ENCODE measurements around the gene IRF2. TPM values are rescaled to one million over a fixed set of nuclear protein-coding genes. Genes with fewer than 3 reads are reported as not detected.
A peak's percentile ranks its signal among the peaks of the same experiment; 100 is the strongest.

Gene IRF2
- total RNA-seq, 3 donors from 2014 or later: 39.3 to 59.8 (median 53.5) TPM

- ATAC-seq: no peak
- peaks cover 28% of the 10 kb centered on the region for H3K4me1 ChIP-seq (ENCODE audit: low read depth)
- no peaks in the 10 kb centered on the region for H3K36me3 ChIP-seq (ENCODE audit: low read depth)
- H3K9me3 ChIP-seq: no peaks in the 10 kb centered on the region
- intact Hi-C loops (cut with DNase I, micrococcal nuclease): no loop called here
- no peak overlapping the region for H3K4me3 ChIP-seq
- no peak for DNase-seq
- TF ChIP-seq CTCF (IDR thresholded peaks at IDR 0.05): no peak
These were observed 122.5 kb downstream of the IRF2 start for GRCh38 chr4:184351560-184352451.

- DNase-seq: no peak
- peaks cover 36% of the 10 kb centered on the region for H3K4me1 ChIP-seq (ENCODE audit: low read depth)
- no peak for TF ChIP-seq CTCF (IDR thresholded peaks at IDR 0.05)
These were observed 123.4 kb downstream of the IRF2 start for GRCh38 chr4:184350964-184351363.

GRCh38 chr4:184350213-184350817 is 124.0 kb downstream of the IRF2 start:
- no peak for TF ChIP-seq CTCF (IDR thresholded peaks at IDR 0.05)
- intact Hi-C loops (cut with DNase I, micrococcal nuclease): no loop called here
- no peak overlapping the region for H3K4me3 ChIP-seq
- DNase-seq (no peak), ATAC-seq (no peak)
- peaks cover 41% of the 10 kb centered on the region for H3K4me1 ChIP-seq (ENCODE audit: low read depth)
- H3K36me3 ChIP-seq (ENCODE audit: low read depth): no peaks in the 10 kb centered on the region
- H3K9me3 ChIP-seq: no peaks in the 10 kb centered on the region

More at GRCh38 chr4:184350964-184351363, 123.4 kb downstream of the IRF2 start:
- ATAC-seq: no peak
- intact Hi-C loops (cut with DNase I, micrococcal nuclease): no loop called here
- Histone ChIP-seq H3K4me3 (no peak overlapping the region), H3K9me3 (no peaks in the 10 kb centered on the region), H3K36me3 (ENCODE audit: low read depth) (no peaks in the 10 kb centered on the region)

GRCh38 chr4:184349283-184350039 is 124.9 kb downstream of the IRF2 start:
- DNase-seq (peak; percentile 56 to 76 (median 62)), ATAC-seq (peak; percentile 22)
- no peaks in the 10 kb centered on the region for H3K36me3 ChIP-seq (ENCODE audit: low read depth)
- H3K4me3 ChIP-seq: no peak overlapping the region
- intact Hi-C loops (cut with DNase I, micrococcal nuclease): loop anchor here in 1 of 2 donors (10.0 kb wide), 1 partner anchor 65 kb away; no protein-coding TSS in a partner anchor
- no peak for TF ChIP-seq CTCF (IDR thresholded peaks at IDR 0.05)
- H3K9me3 ChIP-seq: no peaks in the 10 kb centered on the region
- H3K4me1 ChIP-seq (ENCODE audit: low read depth): peaks cover 41% of the 10 kb centered on the region
